ENCODE data around the gene KIAA1549.
"Not testable (repeated sequence)": the region's sequence is repeated elsewhere in the genome, so short reads cannot be mapped to it uniquely, and the experiment has no call there.

KIAA1549 gene

GRCh38 chr7:138798836-138799235, 182.4 kb downstream of the KIAA1549 start:
- no peak for DNase-seq

- no peak for DNase-seq
Observed at GRCh38 chr7:138797715-138798320, 183.4 kb downstream of the KIAA1549 start, which contains the start of the genes ATP6V0A4 and TMEM213. TSS of gene ATP6V0A4 (minus strand) at chr7:138798196. CDS start at chr7:138771247, 26,949 bp downstream. TSS of gene TMEM213 (plus strand) at chr7:138797994. CDS start at chr7:138798105, 111 bp downstream.

GRCh38 chr7:138797046-138797445, 184.1 kb downstream of the KIAA1549 start:
- not testable (repeated sequence) for DNase-seq

GRCh38 chr7:138796038-138796615, 185.1 kb downstream of the KIAA1549 start:
- DNase-seq, result no peak

- DNase-seq, result no peak
Observed at GRCh38 chr7:138785587-138786437, 195.4 kb downstream of the KIAA1549 start.

GRCh38 chr7:138784692-138785091, 196.5 kb downstream of the KIAA1549 start:
- no peak for DNase-seq
